WERI-Rb-1 (cell line): ENCODE results near the gene ATF7.

ENCODE experiments used
- DNase-seq: peaks from one replicate; pipeline ENCODE4 v3.0.0-alpha.2; 2020
- H3K27ac ChIP-seq: fragments of 250-450 bp; sonication (Bioruptor Pico); 2 replicates; pipeline ENCODE4 v1.5.1; 2020; ENCODE audit warnings: mild to moderate bottlenecking, moderate library complexity
- H3K27me3 ChIP-seq: fragments of 250-450 bp; sonication (Bioruptor Pico); 2 replicates; pipeline ENCODE4 v1.5.1; 2021; ENCODE audit warnings: mild to moderate bottlenecking, low read depth, moderate library complexity; ENCODE audit not compliant: insufficient read depth, severe bottlenecking
- H3K36me3 ChIP-seq: fragments of 250-450 bp; sonication (Bioruptor Pico); 2 replicates; pipeline ENCODE4 v1.5.1; 2020; ENCODE audit warnings: mild to moderate bottlenecking, moderate library complexity
- H3K4me3 ChIP-seq: 2 replicates; pipeline ENCODE4 v1.5.1; 2011; ENCODE audit warnings: low read depth, mild to moderate bottlenecking, control low read depth, low read length
- H3K9me3 ChIP-seq: fragments of 250-450 bp; sonication (Bioruptor Pico); 2 replicates; pipeline ENCODE4 v1.5.1; 2021; ENCODE audit warnings: mild to moderate bottlenecking, moderate library complexity; ENCODE audit not compliant: severe bottlenecking
- TF ChIP-seq, protein P1 (sequence below): IDR thresholded peaks from 2 replicates; pipeline ENCODE4 v1.5.1; 2011; ENCODE audit warnings: low read depth, mild to moderate bottlenecking, control low read depth, inconsistent platforms, low read length

The ATF7 gene

DNA sequence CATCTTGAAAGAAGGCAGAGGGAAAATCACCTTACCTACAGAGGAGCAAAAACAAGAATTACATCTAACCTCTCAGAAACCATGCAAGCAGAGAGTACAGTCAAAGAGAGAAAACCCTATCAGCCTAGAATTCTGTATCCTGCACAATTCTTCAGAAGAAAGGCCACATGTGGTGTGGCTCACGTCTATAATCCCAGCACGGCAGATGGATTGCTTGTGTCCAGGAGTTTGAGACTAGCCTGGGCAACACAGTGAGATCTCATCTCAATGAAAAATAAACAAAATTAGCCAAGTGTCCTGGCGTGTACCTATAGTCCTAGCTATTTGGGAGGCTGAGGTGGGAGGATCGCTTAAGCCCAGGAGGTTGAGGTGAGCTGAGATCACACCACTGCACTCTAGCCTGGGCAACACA is 48.2 kb downstream of the ATF7 start:
- TF ChIP-seq, protein P1, sequence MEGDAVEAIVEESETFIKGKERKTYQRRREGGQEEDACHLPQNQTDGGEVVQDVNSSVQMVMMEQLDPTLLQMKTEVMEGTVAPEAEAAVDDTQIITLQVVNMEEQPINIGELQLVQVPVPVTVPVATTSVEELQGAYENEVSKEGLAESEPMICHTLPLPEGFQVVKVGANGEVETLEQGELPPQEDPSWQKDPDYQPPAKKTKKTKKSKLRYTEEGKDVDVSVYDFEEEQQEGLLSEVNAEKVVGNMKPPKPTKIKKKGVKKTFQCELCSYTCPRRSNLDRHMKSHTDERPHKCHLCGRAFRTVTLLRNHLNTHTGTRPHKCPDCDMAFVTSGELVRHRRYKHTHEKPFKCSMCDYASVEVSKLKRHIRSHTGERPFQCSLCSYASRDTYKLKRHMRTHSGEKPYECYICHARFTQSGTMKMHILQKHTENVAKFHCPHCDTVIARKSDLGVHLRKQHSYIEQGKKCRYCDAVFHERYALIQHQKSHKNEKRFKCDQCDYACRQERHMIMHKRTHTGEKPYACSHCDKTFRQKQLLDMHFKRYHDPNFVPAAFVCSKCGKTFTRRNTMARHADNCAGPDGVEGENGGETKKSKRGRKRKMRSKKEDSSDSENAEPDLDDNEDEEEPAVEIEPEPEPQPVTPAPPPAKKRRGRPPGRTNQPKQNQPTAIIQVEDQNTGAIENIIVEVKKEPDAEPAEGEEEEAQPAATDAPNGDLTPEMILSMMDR = no peak
- peaks cover 2% of the 10 kb centered on the region for H3K9me3 ChIP-seq
- DNase-seq = no peak
- no peak overlapping the region for H3K4me3 ChIP-seq
- H3K27ac ChIP-seq = no peak overlapping the region
- no peaks in the 10 kb centered on the region; the same call in none of the 2 replicates for H3K36me3 ChIP-seq
- no peaks in the 10 kb centered on the region for H3K27me3 ChIP-seq

DNA sequence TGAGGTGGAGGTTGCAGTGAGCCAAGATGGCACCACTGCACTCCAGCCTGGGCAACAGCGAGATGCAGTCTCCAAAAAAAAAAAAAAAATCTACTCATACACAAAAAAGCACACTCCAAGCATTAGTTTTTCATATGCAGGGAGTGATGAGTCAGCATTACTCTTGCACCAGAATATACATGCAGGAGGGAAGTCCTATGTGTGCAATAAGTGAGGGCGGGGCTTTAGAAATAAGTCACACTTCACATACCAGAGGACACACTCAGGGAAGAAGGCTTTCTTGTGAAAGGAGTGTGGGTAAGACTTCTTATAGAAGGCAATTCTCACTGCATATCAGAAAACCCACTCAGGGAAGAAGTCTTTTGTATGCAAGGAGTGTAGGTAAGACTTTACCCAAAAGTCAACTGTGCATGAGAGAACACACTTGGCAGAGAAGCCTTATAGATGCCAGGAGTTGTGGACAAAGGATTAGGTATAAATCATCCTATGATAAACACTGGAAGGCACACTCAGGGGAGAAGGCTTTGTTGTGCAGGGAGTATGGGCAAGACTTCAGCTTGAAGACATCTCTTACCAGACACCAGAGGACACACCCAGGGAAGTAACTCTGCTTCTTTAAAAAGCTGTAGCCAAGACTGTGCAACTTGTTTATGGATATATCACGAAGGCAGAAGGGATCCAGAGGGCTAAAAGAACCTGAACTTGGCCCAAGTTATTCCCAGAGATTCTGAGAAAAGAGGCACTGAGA is 50.5 kb downstream of the ATF7 start:
- peaks cover 8% of the 10 kb centered on the region for H3K9me3 ChIP-seq
- H3K27ac ChIP-seq = no peak overlapping the region; the same call in 1 of the 2 replicates
- DNase-seq = no peak
- TF ChIP-seq, protein P1 = no peak
- H3K4me3 ChIP-seq = no peak overlapping the region
- H3K36me3 ChIP-seq = peaks cover 10% of the 10 kb centered on the region
- H3K27me3 ChIP-seq = no peaks in the 10 kb centered on the region

DNA sequence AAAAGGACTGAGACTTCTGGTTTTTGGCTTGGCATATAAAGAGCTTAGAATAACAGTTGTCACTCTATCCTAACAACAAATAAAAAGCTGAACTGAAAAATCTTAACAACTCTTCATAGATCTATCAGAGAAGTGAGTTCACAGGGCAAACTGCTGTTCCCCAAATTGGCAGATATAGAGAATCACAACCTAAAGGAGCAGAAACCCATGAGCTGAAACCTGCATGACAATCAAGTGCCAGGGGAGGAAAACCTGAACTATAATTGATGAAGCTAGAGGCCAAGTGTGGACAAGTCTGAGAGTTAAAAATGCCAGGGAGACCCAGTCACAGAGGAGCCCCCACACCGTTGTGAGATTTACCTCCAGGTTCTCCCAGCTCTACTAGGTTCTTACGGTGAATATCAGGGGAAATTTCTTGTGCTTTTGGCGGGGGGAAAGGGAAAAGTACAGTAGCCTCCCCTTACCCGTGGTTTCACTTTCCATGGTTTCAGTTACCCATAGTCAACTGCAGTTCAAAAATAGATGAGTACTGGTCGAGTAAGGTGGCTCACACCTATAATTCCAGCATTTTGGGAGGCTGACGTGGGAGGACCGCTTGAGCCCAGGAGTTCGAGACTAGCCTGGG is 53.9 kb downstream of the ATF7 start:
- H3K27me3 ChIP-seq = no peaks in the 10 kb centered on the region
- H3K27ac ChIP-seq = no peak overlapping the region
- peaks cover 12% of the 10 kb centered on the region for H3K36me3 ChIP-seq
- no peak overlapping the region for H3K4me3 ChIP-seq
- peaks cover 8% of the 10 kb centered on the region for H3K9me3 ChIP-seq
- TF ChIP-seq, protein P1 = no peak
- no peak for DNase-seq

DNA sequence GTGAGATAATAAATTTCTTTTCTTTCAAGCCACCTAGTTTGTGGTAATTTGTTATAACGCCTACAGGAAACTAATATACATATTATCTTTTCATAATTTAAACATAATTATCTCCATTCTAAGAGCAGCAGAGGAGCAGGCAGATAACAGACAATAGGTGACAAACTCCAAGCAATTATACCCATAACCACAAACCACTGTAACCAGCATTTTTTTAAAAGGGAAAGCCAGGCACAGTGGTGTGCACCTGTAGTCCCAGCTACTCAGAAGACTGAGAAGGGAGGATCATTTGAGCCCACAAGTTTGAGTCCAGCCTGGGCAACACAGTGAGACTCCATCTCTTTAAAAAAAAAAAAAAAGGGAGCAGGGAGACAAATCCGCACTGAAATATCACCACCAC is 54.9 kb downstream of the ATF7 start:
- TF ChIP-seq, protein P1 = no peak
- Histone ChIP-seq H3K4me3 (no peak overlapping the region), H3K9me3 (peaks cover 8% of the 10 kb centered on the region), H3K36me3 (peaks cover 12% of the 10 kb centered on the region), H3K27ac (no peak overlapping the region), H3K27me3 (no peaks in the 10 kb centered on the region)
- no peak for DNase-seq

DNA sequence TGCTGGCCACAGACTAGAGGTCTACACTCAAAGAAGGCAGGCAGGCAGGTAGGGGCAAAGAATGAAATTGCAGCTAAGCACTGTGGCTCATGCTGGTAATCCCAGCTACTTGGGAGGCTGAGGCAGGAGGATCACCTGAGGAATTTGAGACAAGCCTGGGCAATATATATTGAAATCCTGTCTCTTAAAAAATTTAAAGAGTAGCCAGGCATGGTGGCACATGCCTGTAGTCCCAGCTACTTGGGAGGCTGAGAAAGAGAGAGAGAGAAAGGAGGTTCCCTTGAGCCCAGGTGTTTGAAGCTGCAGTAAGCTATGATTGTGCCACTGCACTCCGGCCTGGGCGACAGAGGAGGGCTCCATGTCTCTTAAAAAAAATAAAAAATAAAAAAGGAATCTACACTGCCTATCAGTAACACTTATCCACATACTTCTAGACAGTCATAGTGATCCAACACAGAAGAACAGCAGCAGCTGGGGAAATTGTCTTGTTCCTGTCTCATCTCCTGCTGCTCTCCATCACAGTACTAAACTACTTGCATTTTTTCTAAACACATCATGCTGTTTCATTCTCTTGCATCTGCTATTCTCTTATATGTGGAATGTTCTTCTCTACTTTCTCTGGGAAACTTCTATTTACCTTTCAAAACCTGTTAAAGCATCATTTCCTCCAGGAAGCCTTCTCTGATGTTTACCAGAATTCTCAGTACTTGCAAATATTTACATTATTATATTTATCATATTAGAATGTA is 57.2 kb downstream of the ATF7 start:
- Histone ChIP-seq H3K36me3 (peaks cover 12% of the 10 kb centered on the region), H3K4me3 (no peak overlapping the region), H3K27me3 (no peaks in the 10 kb centered on the region), H3K9me3 (peaks cover 8% of the 10 kb centered on the region), H3K27ac (no peak overlapping the region)
- TF ChIP-seq, protein P1 = no peak
- DNase-seq = no peak
